HFFc6 (cell line): ENCODE data around the gene SNTB2. TPM values are rescaled to one million over a fixed set of nuclear protein-coding genes. Genes with fewer than 3 reads are reported as not detected.

Experiments used
- DNase-seq: peaks from one replicate; pipeline ENCODE4 v3.0.0-alpha.2; 2018
- H3K27ac Mint-ChIP-seq: 2 replicates; pipeline ENCODE4 v1.8.0; 2020; ENCODE audit warnings: mild to moderate bottlenecking, mixed read lengths
- H3K27me3 Mint-ChIP-seq: 2 replicates; pipeline ENCODE4 v1.8.0; 2021; ENCODE audit warnings: mild to moderate bottlenecking, moderate library complexity, mixed read lengths; ENCODE audit not compliant: insufficient read depth
- H3K36me3 Mint-ChIP-seq: 2 replicates; pipeline ENCODE4 v1.8.0; 2021; ENCODE audit warnings: low read depth, mixed read lengths
- H3K4me1 Mint-ChIP-seq: 2 replicates; pipeline ENCODE4 v1.8.0; 2020; ENCODE audit warnings: low read depth, mixed read lengths
- H3K4me3 Mint-ChIP-seq: 2 replicates; pipeline ENCODE4 v1.8.0; 2020; ENCODE audit warnings: mild to moderate bottlenecking, moderate library complexity, mixed read lengths
- H3K9me3 Mint-ChIP-seq: 2 replicates; pipeline ENCODE4 v1.8.0; 2020; ENCODE audit warnings: mild to moderate bottlenecking, mixed read lengths
- CTCF ChIP-seq: fragments of 200-600 bp; sonication (generic); IDR thresholded peaks from 2 replicates; pipeline ENCODE4 v1.5.0; 2021; ENCODE audit warnings: antibody characterized with exemption, mild to moderate bottlenecking
- total RNA-seq, 6 experiments: library from RNA; stranded (reverse); fragmentation: NEBNext Ultra II Directional; extraction: Animal tissue kit (Norgen Biotek cat#: 25700); gene quantifications; 2 replicates in 1 of 6; 3 replicates in 5 of 6; pipeline ENCODE4 v1.2.3, GENCODE V29; 2021

SNTB2 gene
- total RNA-seq, 6 experiments from 2014 or later: 52.0 to 64.8 (median 58.6) TPM

GRCh38 chr16:69349536-69349935, 162.6 kb downstream of the SNTB2 start:
- H3K27me3 Mint-ChIP-seq: no peaks in the 10 kb centered on the region; the same call in 1 of the 2 replicates
- H3K9me3 Mint-ChIP-seq: no peaks in the 10 kb centered on the region
- no peak for TF ChIP-seq CTCF
- H3K4me1 Mint-ChIP-seq: peaks cover 6% of the 10 kb centered on the region; the same call in 1 of the 2 replicates
- no peak for DNase-seq
- no peak overlapping the region for H3K27ac Mint-ChIP-seq
- no peak overlapping the region for H3K4me3 Mint-ChIP-seq
- H3K36me3 Mint-ChIP-seq: peaks cover 8% of the 10 kb centered on the region; the same call in 1 of the 2 replicates

GRCh38 chr16:69350536-69351133, 163.7 kb downstream of the SNTB2 start:
- DNase-seq: no peak
- Mint-ChIP-seq H3K27me3 (no peaks in the 10 kb centered on the region; the same call in 1 of the 2 replicates), H3K36me3 (peaks cover 8% of the 10 kb centered on the region; the same call in 1 of the 2 replicates), H3K27ac (no peak overlapping the region; the same call in 1 of the 2 replicates), H3K9me3 (no peaks in the 10 kb centered on the region), H3K4me3 (no peak overlapping the region), H3K4me1 (peaks cover 6% of the 10 kb centered on the region; the same call in 1 of the 2 replicates)
- no peak for TF ChIP-seq CTCF

GRCh38 chr16:69351309-69352027, 164.5 kb downstream of the SNTB2 start, which contains the start of gene TMED6:
Gene TMED6, minus strand, starts transcription at chr16:69351786. Its CDS starts 33 bp downstream, at chr16:69351753.
- Mint-ChIP-seq H3K27ac (no peak within 1 kb of the TSS; the same call in 1 of the 2 replicates), H3K4me1 (peaks cover 6% of the 10 kb centered on the region; the same call in 1 of the 2 replicates), H3K4me3 (no peak within 1 kb of the TSS)

More at GRCh38 chr16:69351309-69352027, 164.5 kb downstream of the SNTB2 start, which contains the start of gene TMED6:
- Mint-ChIP-seq H3K27me3 (no peaks in the 10 kb centered on the region), H3K9me3 (no peaks in the 10 kb centered on the region), H3K36me3 (peaks cover 8% of the 10 kb centered on the region; the same call in 1 of the 2 replicates)
- TF ChIP-seq CTCF: no peak
- DNase-seq: no peak

Other genes starting within 250 kb of the SNTB2 start
- 1 to 10 TPM; 1.5 to 2.1 (median 1.5) TPM for gene HAS3, start 81.5 kb upstream of the SNTB2 start, total RNA-seq
- 100 to 1,000 TPM; 103 to 149 (median 125) TPM for gene CHTF8, start 54.6 kb upstream of the SNTB2 start, total RNA-seq
- gene UTP4, start 54.5 kb upstream of the SNTB2 start, total RNA-seq: 10 to 100 TPM; 64.1 to 82.4 (median 69.6) TPM
- gene VPS4A, start 124.2 kb downstream of the SNTB2 start, total RNA-seq: 10 to 100 TPM; 33.2 to 39.8 (median 36.7) TPM
- gene PDF, start 143.4 kb downstream of the SNTB2 start, total RNA-seq: 10 to 100 TPM; 14.5 to 21.1 (median 16.5) TPM
- 10 to 100 TPM; 29.4 to 36.8 (median 35.2) TPM for gene COG8, start 152.4 kb downstream of the SNTB2 start, total RNA-seq
- gene NIP7, start 152.6 kb downstream of the SNTB2 start, total RNA-seq: 10 to 100 TPM; 34.7 to 43.5 (median 37.1) TPM
- under 1 TPM in 4 of 6 experiments, not detected in 2; 0.21 to 0.40 (median 0.26) TPM for gene TMED6, start 164.6 kb downstream of the SNTB2 start, total RNA-seq
- 10 to 100 TPM; 28.3 to 38.0 (median 30.1) TPM for gene TERF2, start 198.8 kb downstream of the SNTB2 start, total RNA-seq
- gene CYB5B, start 237.5 kb downstream of the SNTB2 start, total RNA-seq: 100 to 1,000 TPM; 135 to 151 (median 140) TPM